HG03196 (cell line): ENCODE results near the gene MCMBP.
"Not testable (repeated sequence)": the region's sequence is repeated elsewhere in the genome, so short reads cannot be mapped to it uniquely, and the experiment has no call there.

Source experiments
- ATAC-seq: cut with Tn5 transposase; IDR thresholded peaks from one replicate; pipeline ENCODE4 v1.9.1; 2021; ENCODE audit not compliant: unreplicated experiment

MCMBP gene

GRCh38 chr10:119832951-119833350 is 39.7 kb downstream of the MCMBP start:
- no peak for ATAC-seq

GRCh38 chr10:119831656-119832055 is 41.0 kb downstream of the MCMBP start:
- ATAC-seq, result no peak

DNA sequence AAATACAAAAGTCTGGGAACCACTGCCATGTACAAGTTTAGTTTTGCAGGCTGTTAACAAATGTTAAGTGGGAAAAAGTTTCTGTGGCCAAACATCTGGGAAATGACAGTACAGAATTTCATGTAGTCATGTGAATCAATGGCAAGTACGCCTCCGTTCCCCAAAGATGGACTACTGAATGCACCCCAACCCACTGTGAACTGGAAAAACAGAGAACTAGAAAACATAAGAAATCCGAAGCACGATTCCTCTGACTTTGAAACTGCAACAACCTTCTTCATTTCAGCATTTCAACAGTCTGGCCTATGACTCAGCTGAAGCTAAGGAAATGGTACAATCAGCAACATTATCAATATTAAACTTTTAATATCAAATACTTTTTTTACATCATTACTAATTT is 41.8 kb downstream of the MCMBP start:
- no peak for ATAC-seq

DNA sequence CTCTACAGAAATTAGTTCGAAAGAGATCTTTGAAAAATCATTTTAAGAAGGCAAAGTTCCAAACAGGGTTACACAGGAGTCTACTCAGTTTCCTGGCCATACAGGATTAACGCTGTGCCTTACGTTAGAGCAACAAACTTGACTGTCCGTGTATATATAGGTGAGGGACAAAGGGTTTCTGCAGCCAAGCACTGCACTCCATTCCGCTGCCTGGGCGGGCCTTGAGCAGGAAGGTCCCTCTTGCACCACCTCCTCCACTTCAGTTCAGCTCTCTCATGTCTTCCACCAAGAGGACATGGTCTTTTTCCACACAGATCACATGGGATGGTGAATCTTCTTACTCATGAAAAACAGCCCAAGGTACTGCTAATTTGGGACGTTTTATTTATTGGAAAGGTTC is 43.2 kb downstream of the MCMBP start:
- ATAC-seq, result no peak

DNA sequence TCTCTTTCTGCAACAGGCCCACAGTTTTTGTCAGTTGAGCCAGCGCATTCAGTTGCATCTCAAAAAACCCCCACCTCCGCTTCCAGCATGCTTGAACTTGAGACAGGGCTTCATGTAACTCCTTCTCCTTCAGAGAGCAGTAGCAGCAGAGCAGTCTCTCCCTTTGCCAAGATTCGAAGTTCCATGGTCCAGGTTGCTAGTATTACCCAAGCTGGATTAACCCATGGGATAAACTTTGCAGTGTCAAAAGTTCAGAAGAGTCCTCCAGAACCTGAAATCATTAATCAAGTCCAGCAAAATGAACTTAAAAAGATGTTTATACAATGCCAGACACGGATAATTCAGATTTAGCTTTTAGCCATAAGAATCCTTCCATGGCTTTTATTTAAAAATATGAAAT is 45.2 kb downstream of the MCMBP start:
- ATAC-seq, result no peak

DNA sequence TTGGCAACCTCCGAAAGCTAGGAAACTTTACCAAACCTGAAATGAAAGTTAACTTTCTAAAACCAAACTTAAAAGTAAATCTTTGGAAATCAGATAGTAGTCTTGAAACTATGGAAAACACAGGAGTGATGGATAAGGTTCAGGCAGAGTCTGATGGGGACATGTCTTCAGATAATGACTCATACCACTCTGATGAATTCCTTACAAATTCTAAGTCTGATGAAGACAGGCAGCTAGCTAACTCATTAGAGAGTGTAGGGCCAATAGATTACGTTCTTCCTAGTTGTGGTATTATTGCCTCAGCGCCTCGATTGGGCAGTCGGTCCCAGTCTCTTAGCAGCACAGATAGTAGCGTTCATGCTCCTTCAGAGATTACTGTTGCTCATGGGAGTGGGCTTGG is 45.9 kb downstream of the MCMBP start:
- no peak for ATAC-seq

GRCh38 chr10:119824299-119824698 is 48.3 kb downstream of the MCMBP start:
- no peak for ATAC-seq

GRCh38 chr10:119821182-119821581 is 51.5 kb downstream of the MCMBP start:
- no peak for ATAC-seq

DNA sequence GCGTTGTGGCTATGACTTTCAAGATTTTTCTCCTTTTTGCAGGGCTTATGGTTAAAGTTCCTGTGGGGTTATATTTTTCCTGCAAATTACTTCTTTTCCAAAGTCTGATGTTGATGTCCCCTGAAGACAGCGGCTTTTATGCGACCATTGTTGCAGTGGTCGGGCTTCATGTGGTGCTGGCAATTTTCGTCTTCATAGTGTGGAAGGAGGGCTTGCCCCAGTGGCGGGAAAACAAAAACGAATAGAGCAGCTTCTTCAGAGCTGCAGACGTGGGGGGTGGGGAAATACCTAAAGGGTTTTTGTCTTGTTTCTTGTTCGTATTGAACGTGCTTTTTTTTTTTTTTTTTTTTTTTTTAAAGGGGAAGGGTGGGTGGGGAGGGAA is 53.8 kb downstream of the MCMBP start:
- no peak for ATAC-seq

DNA sequence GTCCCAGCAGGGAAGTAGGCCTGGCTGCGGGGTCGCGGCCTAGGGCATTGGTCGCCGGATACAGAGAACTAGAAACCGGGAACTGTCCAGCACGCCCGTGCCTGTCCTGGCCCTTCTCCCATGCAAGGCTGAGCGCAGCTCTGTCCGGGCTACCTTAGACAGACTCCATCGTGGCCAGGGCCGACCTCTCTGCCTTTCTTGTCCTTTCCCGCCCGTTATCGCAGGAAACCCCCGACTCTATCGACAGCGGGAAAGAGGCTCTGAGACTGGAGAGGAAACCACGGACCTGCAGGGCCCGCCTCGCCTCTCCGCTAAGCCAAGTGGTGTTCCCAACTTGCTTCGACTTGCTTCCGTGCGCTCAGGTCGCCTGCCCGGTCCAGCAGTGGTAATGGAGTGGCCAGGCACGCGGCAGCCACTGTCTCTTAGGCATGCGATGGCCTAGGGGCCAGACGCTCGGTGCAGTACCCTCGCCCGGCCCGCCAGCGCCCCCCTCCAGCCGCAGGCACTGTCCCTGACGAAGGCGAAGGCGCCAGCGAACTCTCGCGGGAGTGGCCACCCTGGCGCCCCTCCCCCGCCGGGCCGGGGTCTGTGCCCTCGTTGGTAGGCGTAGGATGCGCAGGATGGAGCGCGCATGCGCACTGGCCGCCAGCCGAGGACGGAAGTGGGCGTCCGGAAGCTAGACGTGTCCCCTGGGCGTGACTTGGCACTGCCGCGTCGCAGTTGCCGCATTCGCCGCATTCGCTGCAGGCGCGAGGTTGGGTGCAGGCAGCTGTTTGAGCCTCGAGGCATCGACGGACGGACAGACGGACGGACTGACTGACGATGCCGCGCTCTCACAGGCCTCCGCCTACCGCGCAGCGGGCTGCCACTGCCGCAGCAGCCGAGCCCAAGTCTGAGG is 54.4 kb downstream of the MCMBP start:
- no peak for ATAC-seq

- ATAC-seq, result no peak
These were observed 57.0 kb downstream of the MCMBP start for GRCh38 chr10:119815671-119816070.

DNA sequence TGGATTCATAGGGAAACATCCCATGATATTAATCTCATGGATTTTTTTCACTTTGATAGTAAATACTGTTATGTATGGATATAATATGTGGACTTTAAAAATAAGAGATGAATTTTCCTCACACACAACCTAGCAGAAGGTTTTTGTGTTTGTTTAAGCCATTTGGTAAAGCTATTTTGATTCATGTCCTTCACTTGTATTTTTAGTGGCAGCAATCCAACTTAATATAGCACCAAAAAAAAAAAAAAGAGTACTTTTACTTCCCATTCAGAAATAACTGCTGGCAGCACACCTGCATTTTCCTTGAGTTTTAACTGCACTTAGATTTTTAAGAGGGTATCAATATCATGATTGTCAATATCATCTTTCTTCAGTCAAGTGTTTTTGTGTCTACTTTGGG is 60.0 kb downstream of the MCMBP start:
- no peak for ATAC-seq

GRCh38 chr10:119811122-119811521 is 61.5 kb downstream of the MCMBP start:
- ATAC-seq, result no peak

- ATAC-seq, result no peak
These were observed 64.5 kb downstream of the MCMBP start for GRCh38 chr10:119807960-119808697.

DNA sequence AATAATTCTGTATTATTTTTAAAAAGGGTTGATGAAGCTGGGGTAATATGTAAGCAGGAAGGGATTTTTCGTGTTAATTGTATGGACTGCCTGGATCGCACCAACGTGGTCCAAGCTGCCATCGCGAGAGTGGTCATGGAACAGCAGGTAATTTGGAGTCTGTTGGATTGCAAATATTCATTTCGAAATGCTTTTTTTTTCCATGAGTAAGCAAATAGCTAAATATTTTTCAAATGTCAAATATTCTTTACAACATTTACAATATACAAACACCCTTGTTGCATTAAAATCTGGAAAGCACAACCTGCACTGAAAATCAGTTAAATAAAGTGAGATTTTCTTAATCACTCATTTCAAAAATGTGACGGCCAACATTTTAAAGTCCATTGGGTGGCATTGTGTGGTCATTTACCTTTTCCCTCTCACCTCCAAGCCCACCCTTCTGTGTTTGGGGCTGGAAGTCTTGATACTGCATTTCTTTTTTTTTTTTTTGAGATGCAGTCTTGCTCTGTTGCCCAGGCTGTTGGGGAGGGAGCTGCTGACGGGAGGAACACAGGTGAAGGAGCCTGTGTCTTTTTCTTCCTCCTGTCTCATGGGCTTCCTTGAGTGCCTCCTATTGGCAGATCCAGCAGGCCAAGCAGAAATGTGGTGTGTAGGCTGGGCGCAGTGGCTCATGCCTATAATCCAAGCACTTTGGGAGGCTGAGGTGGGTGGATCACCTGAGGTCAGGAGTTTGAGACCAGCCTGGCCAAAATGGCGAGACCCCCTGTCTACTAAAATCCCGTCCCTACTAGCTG is 66.1 kb downstream of the MCMBP start:
- ATAC-seq, result no peak

DNA sequence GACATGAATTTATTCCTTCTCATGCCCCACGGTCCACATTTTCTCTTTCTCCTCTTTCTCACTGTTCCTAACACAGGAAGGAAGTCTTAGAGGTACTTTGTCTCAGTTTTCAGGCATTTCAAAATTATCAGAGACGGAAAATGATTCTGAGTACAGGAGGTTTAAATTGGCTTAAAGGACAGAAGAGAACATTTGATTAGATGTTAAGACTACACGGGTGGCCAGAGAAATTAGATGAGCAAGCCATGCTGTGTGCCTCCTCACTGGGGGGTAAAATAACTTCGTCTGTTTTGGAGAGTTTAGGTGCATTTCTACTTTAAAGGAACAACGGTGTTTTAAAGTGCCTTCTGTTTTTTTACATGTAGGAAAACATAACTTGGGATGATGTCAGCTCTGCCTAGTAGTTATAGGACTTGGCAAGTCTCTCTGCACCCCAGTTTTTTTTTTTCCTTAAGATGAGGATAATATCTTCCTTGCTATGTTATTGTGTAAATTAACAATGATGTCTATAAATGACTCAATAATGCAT is 66.9 kb downstream of the MCMBP start:
- no peak for ATAC-seq

DNA sequence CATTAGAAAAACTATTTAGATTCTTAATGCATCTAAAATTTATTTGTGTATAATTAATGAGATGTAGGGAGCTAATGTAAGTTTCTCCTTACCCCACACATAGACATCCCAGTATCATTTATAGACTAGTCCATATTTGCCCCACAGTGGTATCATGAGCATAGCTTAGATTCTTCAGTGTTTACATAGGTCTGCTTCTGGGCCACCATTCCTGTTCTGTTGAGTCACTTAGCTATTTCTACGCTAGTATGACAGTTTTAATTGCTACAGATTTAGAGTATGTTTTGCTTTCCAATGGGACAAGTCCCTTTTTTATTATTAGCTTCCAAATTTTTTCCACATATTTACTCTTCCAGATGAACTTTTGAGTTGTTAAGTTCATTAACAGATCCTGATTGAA is 69.4 kb downstream of the MCMBP start:
- ATAC-seq, result no peak

- no peak for ATAC-seq
These were observed 70.6 kb downstream of the MCMBP start for GRCh38 chr10:119801998-119802538.

DNA sequence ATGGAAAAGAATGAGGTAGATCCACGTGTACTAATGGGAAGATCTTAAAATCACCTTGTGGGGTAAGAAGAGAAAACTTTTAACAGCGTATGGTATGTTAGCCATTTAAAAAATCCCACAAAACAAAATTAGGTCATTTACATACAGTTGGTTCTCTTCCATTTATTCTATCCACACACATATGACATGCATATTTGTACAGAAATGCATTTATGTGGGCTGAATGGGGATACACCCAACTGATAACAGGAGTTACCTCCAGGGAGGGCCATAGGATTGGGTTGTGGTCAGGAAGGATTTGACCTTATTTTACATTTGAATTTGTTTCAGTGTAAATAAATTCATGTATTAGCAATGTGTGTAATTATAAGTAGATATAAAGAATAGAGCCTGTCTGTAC is 71.5 kb downstream of the MCMBP start:
- no peak for ATAC-seq

DNA sequence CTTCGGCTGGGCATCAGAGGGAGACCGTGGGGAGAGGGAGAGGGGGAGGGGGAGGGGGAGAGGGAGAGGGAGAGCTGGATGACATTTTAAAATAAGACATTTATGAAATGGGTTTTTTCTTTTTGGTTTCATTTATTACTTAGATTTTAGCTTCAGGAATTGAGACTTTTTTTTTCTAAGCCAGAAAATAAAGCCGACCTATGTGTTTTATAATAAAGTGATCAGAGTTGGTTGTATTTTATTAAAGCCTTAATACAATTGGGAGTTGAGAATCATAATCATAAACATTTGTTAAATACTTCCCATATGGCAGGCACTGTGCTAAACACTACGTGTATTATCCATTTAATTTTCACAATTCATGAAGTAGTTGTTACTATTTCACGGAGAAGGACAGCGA is 76.6 kb downstream of the MCMBP start:
- no peak for ATAC-seq

DNA sequence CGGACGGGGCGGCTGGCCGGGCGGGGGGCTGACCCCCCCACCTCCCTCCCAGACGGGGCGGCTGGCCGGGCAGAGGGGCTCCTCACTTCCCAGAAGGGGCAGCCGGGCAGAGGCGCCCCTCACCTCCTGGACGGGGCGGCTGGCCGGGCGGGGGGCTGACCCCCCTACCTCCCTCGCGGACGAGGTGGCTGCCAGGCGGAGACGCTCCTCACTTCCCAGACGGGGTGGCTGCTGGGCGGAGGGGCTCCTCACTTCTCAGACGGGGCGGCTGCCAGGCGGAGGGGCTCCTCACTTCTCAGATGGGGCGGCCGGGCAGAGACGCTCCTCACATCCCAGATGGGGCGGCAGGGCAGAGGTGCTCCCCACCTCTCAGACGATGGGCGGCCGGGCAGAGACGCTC is 77.5 kb downstream of the MCMBP start:
- ATAC-seq, result not testable (repeated sequence)
